ENCODE results near the gene TMPRSS11B.

The TMPRSS11B gene

DNA sequence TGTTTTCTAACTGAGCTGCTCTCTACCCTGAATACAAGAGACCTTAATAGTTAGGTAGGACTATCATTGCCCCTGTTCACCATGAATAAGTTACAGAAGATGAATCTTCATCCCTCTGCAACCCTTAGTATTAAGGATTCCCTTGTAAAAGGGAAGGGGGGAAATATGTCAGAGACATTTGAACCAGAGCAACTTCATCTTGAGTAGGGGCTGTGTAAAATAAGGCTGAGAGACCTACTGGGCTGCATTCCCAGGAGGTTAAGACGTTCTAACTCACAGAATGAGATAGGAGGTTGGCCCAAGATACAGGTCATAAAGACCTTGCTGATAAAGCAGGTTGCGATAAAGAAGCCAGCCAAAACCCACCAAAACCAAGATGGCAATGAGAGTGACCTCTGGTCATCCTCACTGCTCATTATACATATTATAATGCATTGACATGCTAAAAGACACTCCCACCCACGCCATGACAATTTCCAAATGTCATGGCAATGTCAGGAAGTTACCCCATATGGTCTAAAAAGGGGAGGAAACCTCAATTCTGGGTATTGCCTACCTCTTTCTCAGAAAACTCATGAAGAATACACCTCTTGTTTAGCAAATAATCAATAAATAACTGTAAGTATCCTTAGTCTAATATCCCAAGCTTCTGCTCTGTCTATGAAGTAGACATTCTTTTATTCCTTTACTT is 19.5 kb upstream of the TMPRSS11B start:
- no peak for DNase-seq (ENCODE audit: extremely low read depth, low read depth)
- no peak for TF ChIP-seq CTCF (IDR thresholded peaks at IDR 0.05; ENCODE audit: low read depth, low read length, missing control alignments)
- H3K4me3 ChIP-seq (replicated peaks; ENCODE audit: low read depth, low read length) = no peak overlapping the region

GRCh38 chr4:68259191-68259590 is 13.7 kb upstream of the TMPRSS11B start:
- no peak for TF ChIP-seq CTCF (IDR thresholded peaks at IDR 0.05; ENCODE audit: low read depth, low read length, missing control alignments)
- DNase-seq (ENCODE audit: extremely low read depth, low read depth) = no peak
- no peak overlapping the region for H3K4me3 ChIP-seq (replicated peaks; ENCODE audit: low read depth, low read length)

DNA sequence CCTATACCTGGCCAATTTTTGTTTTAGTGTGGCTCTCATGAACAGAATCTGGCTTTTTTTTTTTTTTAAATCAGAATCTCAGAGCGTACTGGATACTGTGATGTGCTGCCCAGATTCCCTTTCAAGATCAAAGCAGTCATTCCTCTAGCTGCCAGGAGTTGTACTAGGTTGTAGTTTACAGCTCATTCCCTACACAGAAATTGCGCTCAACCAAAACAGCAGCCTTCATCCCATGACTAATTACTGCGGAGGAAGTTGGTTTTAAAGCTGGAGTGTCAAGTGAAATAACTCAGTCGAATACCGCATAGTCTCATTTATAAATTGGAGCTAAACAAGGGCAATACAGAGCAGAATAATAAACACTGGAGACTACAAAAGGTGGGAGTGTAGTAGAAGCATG is 12.2 kb upstream of the TMPRSS11B start:
- no peak overlapping the region for H3K4me3 ChIP-seq (replicated peaks; ENCODE audit: low read depth, low read length)
- no peak for TF ChIP-seq CTCF (IDR thresholded peaks at IDR 0.05; ENCODE audit: low read depth, low read length, missing control alignments)
- DNase-seq (ENCODE audit: extremely low read depth, low read depth) = no peak

GRCh38 chr4:68256284-68256683 is 10.8 kb upstream of the TMPRSS11B start:
- H3K4me3 ChIP-seq (replicated peaks; ENCODE audit: low read depth, low read length) = no peak overlapping the region
- TF ChIP-seq CTCF (IDR thresholded peaks at IDR 0.05; ENCODE audit: low read depth, low read length, missing control alignments) = no peak
- DNase-seq (ENCODE audit: extremely low read depth, low read depth) = no peak

GRCh38 chr4:68250151-68250930 is 4.8 kb upstream of the TMPRSS11B start:
- DNase-seq (ENCODE audit: extremely low read depth, low read depth) = no peak
- TF ChIP-seq CTCF (IDR thresholded peaks at IDR 0.05; ENCODE audit: low read depth, low read length, missing control alignments) = no peak
- no peak overlapping the region for H3K4me3 ChIP-seq (replicated peaks; ENCODE audit: low read depth, low read length)

GRCh38 chr4:68249434-68249833 is 3.9 kb upstream of the TMPRSS11B start:
- no peak for TF ChIP-seq CTCF (IDR thresholded peaks at IDR 0.05; ENCODE audit: low read depth, low read length, missing control alignments)
- DNase-seq (ENCODE audit: extremely low read depth, low read depth) = no peak
- no peak overlapping the region for H3K4me3 ChIP-seq (replicated peaks; ENCODE audit: low read depth, low read length)
